GM10266 (cell line): Measurements from ENCODE around the gene GBX1.

ENCODE experiments used
- DNase-seq: peaks from one replicate; pipeline ENCODE4 v3.0.0; 2012; ENCODE audit errors: extremely low spot score
- TF ChIP-seq, protein P1 (sequence below): IDR thresholded peaks from 2 replicates; pipeline ENCODE4 v1.5.1; 2012; ENCODE audit warnings: mild to moderate bottlenecking, low read depth; ENCODE audit not compliant: control insufficient read depth, insufficient read depth; ENCODE audit errors: missing control alignments

GBX1 gene

GRCh38 chr7:151130741-151131157, 36.7 kb downstream of the GBX1 start:
- TF ChIP-seq, protein P1, sequence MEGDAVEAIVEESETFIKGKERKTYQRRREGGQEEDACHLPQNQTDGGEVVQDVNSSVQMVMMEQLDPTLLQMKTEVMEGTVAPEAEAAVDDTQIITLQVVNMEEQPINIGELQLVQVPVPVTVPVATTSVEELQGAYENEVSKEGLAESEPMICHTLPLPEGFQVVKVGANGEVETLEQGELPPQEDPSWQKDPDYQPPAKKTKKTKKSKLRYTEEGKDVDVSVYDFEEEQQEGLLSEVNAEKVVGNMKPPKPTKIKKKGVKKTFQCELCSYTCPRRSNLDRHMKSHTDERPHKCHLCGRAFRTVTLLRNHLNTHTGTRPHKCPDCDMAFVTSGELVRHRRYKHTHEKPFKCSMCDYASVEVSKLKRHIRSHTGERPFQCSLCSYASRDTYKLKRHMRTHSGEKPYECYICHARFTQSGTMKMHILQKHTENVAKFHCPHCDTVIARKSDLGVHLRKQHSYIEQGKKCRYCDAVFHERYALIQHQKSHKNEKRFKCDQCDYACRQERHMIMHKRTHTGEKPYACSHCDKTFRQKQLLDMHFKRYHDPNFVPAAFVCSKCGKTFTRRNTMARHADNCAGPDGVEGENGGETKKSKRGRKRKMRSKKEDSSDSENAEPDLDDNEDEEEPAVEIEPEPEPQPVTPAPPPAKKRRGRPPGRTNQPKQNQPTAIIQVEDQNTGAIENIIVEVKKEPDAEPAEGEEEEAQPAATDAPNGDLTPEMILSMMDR, result no peak
- DNase-seq, result no peak

GRCh38 chr7:151129960-151130591, 37.4 kb downstream of the GBX1 start:
- DNase-seq, result no peak
- TF ChIP-seq, protein P1, result no peak

- no peak for DNase-seq
- TF ChIP-seq, protein P1, result no peak
Observed at GRCh38 chr7:151129117-151129959, 38.2 kb downstream of the GBX1 start.

GRCh38 chr7:151128716-151129115, 38.8 kb downstream of the GBX1 start:
- TF ChIP-seq, protein P1, result no peak

GRCh38 chr7:151128144-151128543, 39.4 kb downstream of the GBX1 start:
- TF ChIP-seq, protein P1, result no peak

More at GRCh38 chr7:151128716-151129115, 38.8 kb downstream of the GBX1 start:
- DNase-seq, result no peak

DNA sequence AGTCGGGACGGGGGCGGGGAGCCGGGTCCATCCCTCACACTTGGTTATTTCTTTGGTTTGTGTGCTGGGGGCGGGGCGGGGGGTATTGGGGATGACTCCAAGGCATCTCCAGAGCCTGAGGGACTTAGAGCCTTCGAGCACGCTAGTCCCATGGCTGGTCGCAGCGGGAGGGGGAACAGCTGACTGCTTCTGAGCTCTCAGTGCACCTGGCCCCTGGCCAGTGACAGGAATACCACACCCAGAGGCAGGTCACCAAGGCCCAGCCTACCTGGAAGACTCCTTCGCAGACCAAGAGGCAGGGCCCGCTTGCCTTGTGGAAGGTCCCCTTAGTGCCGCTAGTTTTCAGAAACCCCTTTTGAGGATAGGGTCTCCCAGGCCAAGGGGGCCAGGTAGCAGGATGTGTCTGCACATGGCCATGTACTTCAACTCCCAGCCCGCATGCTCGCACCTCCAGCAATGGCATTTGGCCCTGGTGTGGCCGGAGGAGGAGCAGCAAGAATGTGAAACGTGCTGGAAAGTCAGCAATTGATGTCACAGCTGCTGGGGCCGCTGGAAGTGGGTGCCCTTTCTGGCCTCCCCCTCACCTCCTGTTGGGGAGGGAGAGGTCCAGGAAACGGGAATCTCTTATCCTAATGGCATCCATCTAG, 40.9 kb downstream of the GBX1 start:
- TF ChIP-seq, protein P1, result no peak
- no peak for DNase-seq

More at GRCh38 chr7:151128144-151128543, 39.4 kb downstream of the GBX1 start:
- DNase-seq, result no peak
